Pancreas (tissue), 10 donors: ENCODE results near the gene ELL2. TPM values are rescaled to one million over a fixed set of nuclear protein-coding genes. Genes with fewer than 3 reads are reported as not detected.

Source experiments
- ATAC-seq, 4 donors: fragments of 200-7000 bp; cut with Tn5 transposase; one replicate each; pipeline versions ENCODE4 v1.8.0 to v1.9.1; 2020; ENCODE audit warnings: mild to moderate bottlenecking in 4 of 4, moderate library complexity in 4 of 4
- DNase-seq, 6 donors: peaks; one replicate each; pipeline ENCODE4 v3.0.0-alpha.2; 2020
- FAIRE-seq: peaks from 2 replicates; lab custom pipeline; 2012; peaks lifted over from hg19 to GRCh38; lab: Jason Lieb, UNC
- H3K27ac ChIP-seq, 4 donors: fragments of 200-600 bp; sonication (generic); 1 replicate in 3 of 4; 2 replicates in 1 of 4; pipeline versions ENCODE4 v1.5.0 to v1.8.0; 2020
- H3K27me3 ChIP-seq, 4 donors: fragments of 200-600 bp; one replicate each; pipeline ENCODE4 v1.8.0; 2021
- H3K36me3 ChIP-seq, 3 donors: fragments of 200-600 bp; sonication (generic) in 1 of 3; one replicate each; pipeline versions ENCODE4 v1.5.0 to v1.8.0; 2020 to 2021
- H3K4me1 ChIP-seq, 3 donors: fragments of 200-600 bp; one replicate each; pipeline ENCODE4 v1.8.0; 2021
- H3K4me3 ChIP-seq, 4 donors: fragments of 200-600 bp; sonication (generic) in 2 of 4; one replicate each; pipeline versions ENCODE4 v1.5.0 to v1.8.0; 2020 to 2021
- H3K9me3 ChIP-seq, 4 donors: fragments of 200-600 bp; one replicate each; pipeline ENCODE4 v1.8.0; 2021
- CTCF ChIP-seq, 4 donors: fragments of 200-600 bp; sonication (generic) in 3 of 4; IDR thresholded peaks; one replicate each; pipeline versions ENCODE4 v1.5.0 to v1.8.0; 2021; ENCODE audit warnings: antibody characterized with exemption in 4 of 4
- WGBS, 2 donors: extraction: QIAGEN DNeasy Blood & Tissue Kit; methylation state at CpG; one replicate each; pipeline ENCODE4 v1.1.7; 2013; 5-methylcytosine and 5-hydroxymethylcytosine counted together
- intact Hi-C, 3 donors: fragments of 100-400 bp; cut with DNase I; formaldehyde crosslinking; loops; one replicate each; pipeline versions ENCODE4 v1.11.1 to v1.14.2; 2022
- polyA plus RNA-seq, 2 donors: library from polyadenylated mRNA; stranded (reverse); fragments of 200-250 nt; gene quantifications; one replicate each; pipeline ENCODE4 v1.2.3, GENCODE V29; 2013
- total RNA-seq, 6 donors: library from RNA; stranded (reverse); fragmentation: NEBNext Ultra II Directional in 4 of 6; extraction: Animal tissue kit (Norgen Biotek cat#: 25700) in 4 of 6; gene quantifications; one replicate each; pipeline versions ENCODE4 v1.2.1 to v1.2.4, GENCODE V29; 2021 to 2023
- donor health status: healthy with polysubstance abuse.
- donor health status: DM: no; HTN: no; CAD: no; lungs with moderate emphysema.
- donor health status: DM: no; HTN: no; CAD: no.
- donor health status: control.
- donor health status: control.
- donor health status: Bipolar disorder and iron deficiency.
- donor health status: DM: yes; HTN: yes; CAD: no.
- donor health status: DM: no; HTN: no; CAD: no.
- donor health status: DM: no; HTN: no; CAD: no.
- donor health status: DM: yes; HTN: yes; CAD: no.

The ELL2 gene
- total and polyA plus RNA-seq, 8 donors, result 21.0 to 92.8 (median 76.8) TPM

GRCh38 chr5:95934207-95934804, 27.3 kb downstream of the ELL2 start:
- Histone ChIP-seq H3K4me1 (peaks cover 47 to 63% (median 61%) of the 10 kb centered on the region in 3 donors), H3K27me3 (no peaks in the 10 kb centered on the region), H3K36me3 (no peaks in the 10 kb centered on the region), H3K4me3 (no peak overlapping the region), H3K9me3 (no peaks in the 10 kb centered on the region), H3K27ac (no peak overlapping the region)
- no peak for TF ChIP-seq CTCF (IDR thresholded peaks at IDR 0.05)
- intact Hi-C loops, result no loop called here
- FAIRE-seq (no peak), DNase-seq (no peak), ATAC-seq (no peak)

- 68 to 70% methylated on average over 4 of the region's 4 CpGs for WGBS, 2 donors
- FAIRE-seq, result no peak
- Histone ChIP-seq H3K36me3 (no peaks in the 10 kb centered on the region), H3K9me3 (no peaks in the 10 kb centered on the region), H3K27me3 (no peaks in the 10 kb centered on the region), H3K4me3 (no peak overlapping the region), H3K27ac (no peak overlapping the region), H3K4me1 (peaks cover 47 to 59% (median 54%) of the 10 kb centered on the region in 3 donors)
- no peak for TF ChIP-seq CTCF (IDR thresholded peaks at IDR 0.05)
- ATAC-seq, result no peak
- intact Hi-C loops, result no loop called here
- DNase-seq, result no peak
Measured at GRCh38 chr5:95932941-95933340, 28.7 kb downstream of the ELL2 start.

- intact Hi-C loops, result no loop called here
- FAIRE-seq, result no peak
- WGBS, 2 donors, result 46 to 48% methylated on average over 3 of the region's 3 CpGs
Measured at GRCh38 chr5:95931079-95931833, 30.4 kb downstream of the ELL2 start.

GRCh38 chr5:95930141-95930930, 31.3 kb downstream of the ELL2 start:
- H3K4me1 ChIP-seq, result peaks cover 49 to 64% (median 53%) of the 10 kb centered on the region in 3 donors
- ATAC-seq (peak; percentile 26 to 60 (median 40)), DNase-seq (no peak), FAIRE-seq (no peak)
- H3K9me3 ChIP-seq, result no peaks in the 10 kb centered on the region
- no peak overlapping the region for H3K4me3 ChIP-seq
- peak overlapping the region in 1 of 4 donors; percentile 15 for H3K27ac ChIP-seq
- intact Hi-C loops, result no loop called here
- whole genome bisulfite sequencing, 2 donors, result 58 to 59% methylated on average over 4 of the region's 4 CpGs
- no peaks in the 10 kb centered on the region for H3K36me3 ChIP-seq
- no peaks in the 10 kb centered on the region for H3K27me3 ChIP-seq
- no peak for TF ChIP-seq CTCF (IDR thresholded peaks at IDR 0.05)

More at GRCh38 chr5:95931079-95931833, 30.4 kb downstream of the ELL2 start:
- no peak overlapping the region for H3K4me3 ChIP-seq
- no peaks in the 10 kb centered on the region for H3K36me3 ChIP-seq
- no peaks in the 10 kb centered on the region for H3K9me3 ChIP-seq
- DNase-seq (no peak), ATAC-seq (peak in 3 of 4 donors; percentile 31 to 59 (median 41))
- no peaks in the 10 kb centered on the region for H3K27me3 ChIP-seq
- TF ChIP-seq CTCF (IDR thresholded peaks at IDR 0.05), result no peak
- peaks cover 44 to 56% (median 45%) of the 10 kb centered on the region in 3 donors for H3K4me1 ChIP-seq
- peak overlapping the region in 1 of 4 donors; percentile 15 for H3K27ac ChIP-seq
